Fibroblast of mammary gland (primary cell): ENCODE data around the gene GAR1.

Experiments
- DNase-seq: peaks from one replicate; pipeline ENCODE4 v3.0.0-alpha.2; 2010; ENCODE audit warnings: low read depth
- H3K4me3 ChIP-seq: 2 replicates; pipeline ENCODE4 v1.5.1; 2011; ENCODE audit warnings: low read depth, mild to moderate bottlenecking, low read length, moderate library complexity; ENCODE audit not compliant: control insufficient read depth
- TF ChIP-seq, protein P1 (sequence below): conservative IDR thresholded peaks from 2 replicates; pipeline ENCODE4 v1.5.1; 2011; ENCODE audit warnings: low read depth, low read length, inconsistent platforms; ENCODE audit not compliant: control insufficient read depth, insufficient read depth

The GAR1 gene

DNA sequence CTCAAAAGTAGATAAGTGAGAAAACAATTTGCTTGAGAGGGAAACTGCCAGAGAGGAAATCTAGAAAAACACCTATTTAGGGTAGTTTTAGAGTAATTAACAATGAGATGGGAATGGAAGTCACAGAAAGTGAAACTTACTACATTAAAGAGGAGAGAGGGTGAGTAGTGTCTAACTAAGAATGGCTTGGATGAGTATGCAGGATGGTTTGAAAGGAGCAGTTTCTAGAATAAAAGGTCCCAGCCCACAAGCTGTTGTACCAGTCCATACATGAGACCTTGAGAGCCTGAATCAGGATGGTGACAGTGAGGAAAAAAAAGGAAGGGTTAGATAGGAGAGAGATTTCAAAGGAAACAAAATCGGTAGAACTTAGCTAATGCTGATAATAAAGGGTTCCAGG, 1.3 kb downstream of the GAR1 start:
- peak overlapping the region; percentile 99 for H3K4me3 ChIP-seq
- DNase-seq = no peak
- TF ChIP-seq, protein P1, sequence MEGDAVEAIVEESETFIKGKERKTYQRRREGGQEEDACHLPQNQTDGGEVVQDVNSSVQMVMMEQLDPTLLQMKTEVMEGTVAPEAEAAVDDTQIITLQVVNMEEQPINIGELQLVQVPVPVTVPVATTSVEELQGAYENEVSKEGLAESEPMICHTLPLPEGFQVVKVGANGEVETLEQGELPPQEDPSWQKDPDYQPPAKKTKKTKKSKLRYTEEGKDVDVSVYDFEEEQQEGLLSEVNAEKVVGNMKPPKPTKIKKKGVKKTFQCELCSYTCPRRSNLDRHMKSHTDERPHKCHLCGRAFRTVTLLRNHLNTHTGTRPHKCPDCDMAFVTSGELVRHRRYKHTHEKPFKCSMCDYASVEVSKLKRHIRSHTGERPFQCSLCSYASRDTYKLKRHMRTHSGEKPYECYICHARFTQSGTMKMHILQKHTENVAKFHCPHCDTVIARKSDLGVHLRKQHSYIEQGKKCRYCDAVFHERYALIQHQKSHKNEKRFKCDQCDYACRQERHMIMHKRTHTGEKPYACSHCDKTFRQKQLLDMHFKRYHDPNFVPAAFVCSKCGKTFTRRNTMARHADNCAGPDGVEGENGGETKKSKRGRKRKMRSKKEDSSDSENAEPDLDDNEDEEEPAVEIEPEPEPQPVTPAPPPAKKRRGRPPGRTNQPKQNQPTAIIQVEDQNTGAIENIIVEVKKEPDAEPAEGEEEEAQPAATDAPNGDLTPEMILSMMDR = no peak

DNA sequence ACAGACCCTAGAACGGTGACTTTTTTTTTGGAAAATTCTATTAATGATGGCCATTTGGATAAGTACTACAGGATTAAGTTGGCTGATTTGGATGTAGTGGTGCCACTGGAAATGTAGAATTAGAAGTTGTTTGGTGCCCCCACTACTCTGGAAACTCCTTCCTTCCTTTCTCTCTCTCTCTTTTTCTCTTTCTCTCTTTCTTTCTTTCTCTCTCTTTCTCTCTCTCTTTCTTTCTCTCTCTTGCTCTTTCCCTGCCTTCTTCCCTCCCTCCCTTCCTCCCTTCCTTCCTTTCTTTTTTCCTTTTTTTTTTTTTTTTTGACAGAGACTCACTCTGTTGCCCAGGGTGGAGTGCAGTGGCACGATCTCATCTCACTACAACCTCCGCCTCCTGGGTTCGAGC, 2.7 kb downstream of the GAR1 start:
- TF ChIP-seq, protein P1 = no peak
- no peak overlapping the region for H3K4me3 ChIP-seq
- DNase-seq = no peak

DNA sequence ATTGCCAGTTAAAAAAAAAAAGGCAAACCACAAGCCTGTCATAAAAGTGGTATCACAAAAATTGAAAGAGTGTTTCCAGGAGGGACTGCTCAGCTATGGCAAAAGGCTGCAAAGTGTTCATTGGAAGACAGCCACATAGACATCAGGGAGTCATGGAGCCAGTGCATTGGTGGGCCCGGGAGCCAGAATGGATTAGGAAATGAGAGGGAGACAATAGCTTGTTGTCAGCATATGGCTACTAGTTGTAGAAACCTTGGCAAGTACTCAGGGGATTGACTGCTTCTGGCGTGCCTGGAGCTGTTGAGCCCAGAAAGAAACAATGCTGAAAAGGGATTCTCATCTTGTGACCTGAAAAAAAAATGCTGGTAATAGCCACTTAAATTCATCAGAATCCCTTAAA, 5.0 kb downstream of the GAR1 start:
- TF ChIP-seq, protein P1 = no peak
- H3K4me3 ChIP-seq = no peak overlapping the region
- DNase-seq = peak; percentile 9

DNA sequence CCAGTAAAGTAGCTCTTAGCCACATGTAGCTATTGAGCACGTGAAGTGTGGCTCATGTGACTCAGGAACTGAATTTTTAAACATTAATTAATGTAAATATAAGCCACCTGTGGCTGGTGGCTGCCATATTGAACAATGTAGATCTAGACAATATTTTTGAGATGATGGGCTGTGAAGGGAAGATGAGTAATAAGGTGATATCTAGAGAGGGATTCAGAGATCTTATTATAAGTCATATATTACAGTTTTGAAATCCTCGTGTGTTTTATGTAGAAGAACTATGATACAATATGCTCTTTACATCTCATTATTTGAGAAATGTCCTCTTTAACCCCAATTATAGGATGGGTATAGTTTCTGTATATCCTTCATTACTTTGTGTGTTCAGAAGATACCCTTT, 5.6 kb downstream of the GAR1 start:
- TF ChIP-seq, protein P1 = no peak
- H3K4me3 ChIP-seq = no peak overlapping the region
- no peak for DNase-seq

DNA sequence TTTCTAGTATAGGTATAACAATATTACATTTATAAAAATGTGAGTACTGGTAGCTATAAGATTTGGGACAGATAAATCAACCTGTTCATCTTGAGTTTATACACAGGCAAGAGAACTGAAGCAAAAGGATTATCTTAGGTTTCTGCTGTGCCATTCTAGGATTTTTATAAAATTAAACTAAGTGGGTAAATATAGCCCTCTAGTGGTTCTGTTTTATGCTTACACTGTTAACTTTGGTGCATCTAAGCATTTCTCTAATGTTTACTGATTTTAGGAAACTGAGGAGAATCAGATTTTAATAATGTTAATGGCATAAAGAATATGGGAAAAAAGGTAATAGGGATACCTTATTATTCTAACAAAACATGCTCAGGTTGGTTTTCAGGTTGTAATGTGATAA, 11.2 kb downstream of the GAR1 start:
- DNase-seq = peak; percentile 39
- H3K4me3 ChIP-seq = no peak overlapping the region
- TF ChIP-seq, protein P1 = peak; percentile 53

DNA sequence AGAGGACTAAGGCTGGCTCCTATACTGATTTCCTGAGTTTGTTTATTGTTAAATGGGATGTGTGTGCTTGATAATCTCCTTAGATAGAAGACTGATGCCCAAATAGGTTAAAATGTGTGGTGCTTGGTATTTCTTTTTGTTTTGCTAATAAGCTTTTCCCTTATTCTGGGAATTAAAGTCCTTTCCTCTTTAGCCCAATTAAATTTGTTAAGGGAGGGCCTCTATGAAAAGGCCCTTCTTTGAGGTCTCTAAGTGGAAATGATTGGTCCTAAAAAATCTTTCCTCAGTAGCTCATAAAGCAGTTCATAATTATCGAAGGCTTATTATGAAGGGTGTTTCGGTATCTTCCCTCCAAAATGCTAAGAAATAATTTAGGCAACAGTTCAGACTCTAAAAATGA, 12.1 kb downstream of the GAR1 start, which contains the start of gene RRH:
TSS of gene RRH (plus strand) at position 301 of the 400 bp plus-strand sequence. CDS start at position 357, 56 bp downstream.
- no peak for DNase-seq
- TF ChIP-seq, protein P1 = no peak
- H3K4me3 ChIP-seq = no peak within 1 kb of the TSS

DNA sequence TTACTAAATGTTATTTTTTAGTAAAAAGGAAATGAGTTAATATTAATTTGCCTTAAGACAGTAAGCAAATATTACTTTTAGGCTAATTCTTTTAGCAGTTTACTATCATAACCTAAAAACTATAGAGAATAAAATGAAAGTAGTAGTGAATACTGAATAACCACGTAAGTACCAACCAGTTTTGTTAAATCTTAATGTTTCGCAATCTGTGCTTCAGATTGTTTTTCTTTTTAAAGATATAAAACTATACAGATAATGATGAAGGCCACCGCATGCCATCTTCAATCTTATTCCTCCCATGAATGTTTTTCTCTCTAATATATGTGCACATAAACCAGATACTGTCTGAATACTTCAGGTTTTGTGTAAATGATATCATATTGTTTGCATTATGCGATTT, 18.2 kb downstream of the GAR1 start:
- TF ChIP-seq, protein P1 = no peak
- no peak overlapping the region for H3K4me3 ChIP-seq
- no peak for DNase-seq
